K562 (cell line): Measurements from ENCODE around the gene DPH7. TPM values are rescaled to one million over a fixed set of nuclear protein-coding genes. Genes with fewer than 3 reads are reported as not detected.
A peak's percentile ranks its signal among the peaks of the same experiment; 100 is the strongest.

Experiments
- ATAC-seq: fragments of 200-7000 bp; cut with Tn5 transposase; 3 replicates; pipeline ENCODE4 v1.9.1; 2020; ENCODE audit warnings: moderate library complexity
- BruUV-seq: library from RNA; stranded (reverse); fragments of 400-500 nt; replicated peaks from 2 replicates; lab custom pipeline; 2021; lab: Mats Ljungman, UMichigan
- CTCF ChIA-PET: fragments of 300-600 bp; formaldehyde crosslinking; extraction: SDS; loops from one replicate; lab custom pipeline; 2021; ENCODE audit warnings: low intra/inter-chr PET ratio; lab: Yijun Ruan, JAX
- POLR2A ChIA-PET: fragments of 300-600, 350-650 bp; sonication (Branson Sonifier 250); formaldehyde crosslinking; extraction: SDS; loops from one replicate; lab custom pipeline; 2021; ENCODE audit warnings: antibody characterized with exemption, inconsistent platforms; lab: Yijun Ruan, JAX
- DNase-seq, 4 experiments: peaks; one replicate each; pipeline versions ENCODE4 v3.0.0 to v3.0.0-alpha.2; 2011 to 2018; ENCODE audit warnings: low spot score in 3 of 4, mixed read lengths in 3 of 4; ENCODE audit errors: extremely low read depth in 1 of 4
- FAIRE-seq: peaks from 2 replicates; lab custom pipeline; 2011; peaks lifted over from hg19 to GRCh38; lab: Jason Lieb, UNC
- H2AFZ ChIP-seq: 2 replicates; pipeline ENCODE4 v1.6.0; 2011; ENCODE audit warnings: low read depth, low read length, control low read depth, inconsistent platforms
- H3K27ac ChIP-seq: fragments of 200-600 bp; 3 replicates; pipeline ENCODE4 v1.8.0; 2011; ENCODE audit warnings: low read depth, mild to moderate bottlenecking, control low read depth, inconsistent platforms, low read length, moderate library complexity, mixed read lengths; ENCODE audit errors: extremely low read depth
- H3K27me3 ChIP-seq, 2 experiments: fragments of 300-600 bp in 1 of 2; 2 replicates in 1 of 2; 3 replicates in 1 of 2; pipeline versions ENCODE4 v1.6.0 to v1.8.0; 2011; ENCODE audit warnings: inconsistent platforms in 2 of 2, low read length in 2 of 2, mild to moderate bottlenecking in 1 of 2, mixed read lengths in 1 of 2, moderate library complexity in 1 of 2; ENCODE audit not compliant: control insufficient read depth in 2 of 2, insufficient read depth in 2 of 2
- H3K36me3 ChIP-seq: fragments of 300-600 bp; 3 replicates; pipeline ENCODE4 v1.8.0; 2011; ENCODE audit warnings: mild to moderate bottlenecking, low read length, inconsistent platforms; ENCODE audit not compliant: control insufficient read depth, insufficient read depth
- H3K4me1 ChIP-seq, 2 experiments: fragments of 200-600 bp in 1 of 2; replicated peaks in 1 of 2; 2 replicates in 1 of 2; 3 replicates in 1 of 2; pipeline versions ENCODE4 v1.5.1 to v1.8.0; 2011; ENCODE audit warnings: inconsistent platforms in 2 of 2, low read length in 2 of 2, mild to moderate bottlenecking in 1 of 2, mixed read lengths in 1 of 2, moderate library complexity in 1 of 2; ENCODE audit not compliant: control insufficient read depth in 2 of 2, insufficient read depth in 2 of 2
- H3K4me2 ChIP-seq: 2 replicates; pipeline ENCODE4 v1.6.1; 2011; ENCODE audit warnings: low read length, control low read depth, inconsistent platforms, mixed read lengths; ENCODE audit not compliant: insufficient read depth
- H3K4me3 ChIP-seq: fragments of 200-600 bp; sonication (generic), shearing (Covaris generic); 2 replicates; pipeline ENCODE4 v1.5.1; 2016; ENCODE audit warnings: control low read depth, inconsistent platforms
- H3K79me2 ChIP-seq: fragments of 200-600 bp; 3 replicates; pipeline ENCODE4 v1.8.0; 2011; ENCODE audit warnings: low read length, inconsistent platforms; ENCODE audit not compliant: control insufficient read depth, insufficient read depth
- H3K9ac ChIP-seq, 2 experiments: 2 replicates each; pipeline versions ENCODE4 v1.6.0 to v1.6.1; 2011; ENCODE audit warnings: low read depth in 2 of 2, low read length in 2 of 2, control low read depth in 1 of 2, inconsistent platforms in 1 of 2, mild to moderate bottlenecking in 1 of 2, mixed read lengths in 1 of 2; ENCODE audit not compliant: insufficient read depth in 1 of 2
- H3K9me1 ChIP-seq: one replicate; pipeline ENCODE4 v1.6.0; 2011; ENCODE audit warnings: inconsistent platforms, mild to moderate bottlenecking, low read length, moderate library complexity; ENCODE audit not compliant: control insufficient read depth, insufficient read depth
- H3K9me3 ChIP-seq: replicated peaks from 2 replicates; pipeline ENCODE4 v1.5.1; 2011; ENCODE audit warnings: low read depth, low read length, inconsistent platforms; ENCODE audit not compliant: control insufficient read depth, insufficient read depth
- H4K20me1 ChIP-seq: replicated peaks from 2 replicates; pipeline ENCODE4 v1.6.1; 2011; ENCODE audit warnings: low read length, inconsistent platforms, mixed read lengths; ENCODE audit not compliant: control insufficient read depth, insufficient read depth
- MYNN ChIP-seq, 2 experiments: sonication (generic); formaldehyde crosslinking in 1 of 2; IDR thresholded peaks; 2 replicates each; pipeline versions ENCODE4 v1.5.0 to v1.6.1; 2016 to 2020; ENCODE audit warnings: antibody characterized with exemption in 1 of 2, missing genetic modification reagents in 1 of 2
- POLR2AphosphoS5 ChIP-seq: IDR thresholded peaks from 2 replicates; pipeline ENCODE4 v1.6.1; 2011; ENCODE audit warnings: mild to moderate bottlenecking, low read depth, low read length, moderate library complexity; ENCODE audit not compliant: control insufficient read depth, insufficient read depth
- POLR2G ChIP-seq: fragments of 200-400 bp; formaldehyde crosslinking; IDR thresholded peaks from 2 replicates; pipeline ENCODE4 v1.6.1; 2017; ENCODE audit warnings: low read depth, mild to moderate bottlenecking, antibody characterized with exemption, low read length, moderate library complexity
- RAD21 ChIP-seq, 2 experiments: fragments of 250-450 bp in 1 of 2; fragments of 450-650 bp in 1 of 2; sonication (Bioruptor Pico) in 1 of 2; formaldehyde crosslinking in 1 of 2; IDR thresholded peaks in 1 of 2; conservative IDR thresholded peaks in 1 of 2; 2 replicates each; pipeline versions ENCODE4 v1.4.0 to v1.8.0; 2020 to 2022; ENCODE audit warnings: mild to moderate bottlenecking in 2 of 2, moderate library complexity in 1 of 2
- SMARCB1 ChIP-seq: IDR thresholded peaks from 2 replicates; pipeline ENCODE4 v1.6.1; 2011; ENCODE audit warnings: improper control_type of control experiment, low read depth; ENCODE audit not compliant: insufficient read length
- SMC3 ChIP-seq: conservative IDR thresholded peaks from 2 replicates; pipeline ENCODE4 v1.6.1; 2011; ENCODE audit warnings: low read depth, low read length, improper control_type of control experiment; ENCODE audit not compliant: insufficient read depth
- STAG1 ChIP-seq: sonication (generic); formaldehyde crosslinking; IDR thresholded peaks from 2 replicates; pipeline ENCODE4 v1.5.0; 2020; ENCODE audit warnings: missing genetic modification reagents, borderline replicate concordance
- ZNF668 ChIP-seq: fragments of 250-450 bp; sonication (Bioruptor Pico); IDR thresholded peaks from 2 replicates; pipeline ENCODE4 v1.8.0; 2022; ENCODE audit warnings: mild to moderate bottlenecking, inconsistent platforms
- WGBS: fragments of 100-300 bp; shearing (Covaris generic); methylation state at CpG from one replicate; pipeline ENCODE4 v1.1.6; 2016; ENCODE audit warnings: low coverage, mixed read lengths; ENCODE audit not compliant: insufficient coverage; ENCODE audit errors: missing lambda C conversion rate; 5-methylcytosine and 5-hydroxymethylcytosine counted together
- in situ Hi-C: fragments of 300-500 bp; cut with MboI; formaldehyde crosslinking; loops from 4 replicates; pipeline ENCODE4 v1.15.0; 2018; ENCODE audit warnings: inconsistent platforms, mixed read lengths
- intact Hi-C: fragments of 100-400 bp; cut with micrococcal nuclease; formaldehyde crosslinking; loops from 2 replicates; pipeline ENCODE4 v1.14.2; 2022
- polyA plus RNA-seq, 8 experiments: library from polyadenylated mRNA; depleted of rRNA in 4 of 8; stranded (reverse) in 5 of 8; unstranded in 3 of 8; fragments of >200 nt; fragmentation: Nextera tagmentation in 2 of 8; fragmentation: Illumina TruSeq in 1 of 8; extraction: Ambion mirVana in 2 of 8; extraction: Trizol in 1 of 8; gene quantifications; 2 replicates each; pipeline versions ENCODE4 v1.2.1 to v1.2.3, GENCODE V29; 2011 to 2014; ENCODE audit warnings: inconsistent platforms in 1 of 8, missing spikeins in 1 of 8
- total RNA-seq, 7 experiments: library from RNA; depleted of rRNA in 6 of 7; stranded (reverse); fragments of >200 nt in 6 of 7; fragmentation: Illumina TruSeq in 2 of 7; extraction: Trizol in 2 of 7; gene quantifications; 2 replicates each; pipeline versions ENCODE4 v1.2.1 to v1.2.3, GENCODE V29; 2011 to 2021; ENCODE audit warnings: low replicate concordance in 1 of 7
- TF ChIP-seq, protein P1 (sequence below), 3 experiments: IDR thresholded peaks in 2 of 3; conservative IDR thresholded peaks in 1 of 3; 2 replicates each; pipeline ENCODE4 v1.5.1; 2011 to 2012; ENCODE audit warnings: low read length in 3 of 3, mild to moderate bottlenecking in 3 of 3, control low read depth in 2 of 3, improper control_type of control experiment in 1 of 3, inconsistent platforms in 1 of 3, low read depth in 1 of 3, mixed read lengths in 1 of 3, moderate library complexity in 1 of 3; ENCODE audit not compliant: insufficient read depth in 2 of 3
- TF ChIP-seq, protein P2 (sequence below): sonication (generic); formaldehyde crosslinking; IDR thresholded peaks from 2 replicates; pipeline ENCODE4 v1.8.0; 2022; ENCODE audit warnings: missing genetic modification reagents, mild to moderate bottlenecking, moderate library complexity, borderline replicate concordance
- TF ChIP-seq, protein P3 (sequence below): fragments of 450-650 bp; formaldehyde crosslinking; IDR thresholded peaks from 2 replicates; pipeline ENCODE4 v1.4.0; 2020; ENCODE audit warnings: mild to moderate bottlenecking, moderate library complexity
- TF ChIP-seq, protein P4 (sequence below): fragments of 250-450 bp; sonication (Bioruptor Pico); IDR thresholded peaks from 2 replicates; pipeline ENCODE4 v1.4.0; 2020; ENCODE audit warnings: mild to moderate bottlenecking

The DPH7 gene
- total and polyA plus RNA-seq, 9 of the 15 experiments (the other 6 are each of a cell fraction or from before 2014, with no cell fraction given): 13.9 to 68.6 (median 41.3) TPM

DNA sequence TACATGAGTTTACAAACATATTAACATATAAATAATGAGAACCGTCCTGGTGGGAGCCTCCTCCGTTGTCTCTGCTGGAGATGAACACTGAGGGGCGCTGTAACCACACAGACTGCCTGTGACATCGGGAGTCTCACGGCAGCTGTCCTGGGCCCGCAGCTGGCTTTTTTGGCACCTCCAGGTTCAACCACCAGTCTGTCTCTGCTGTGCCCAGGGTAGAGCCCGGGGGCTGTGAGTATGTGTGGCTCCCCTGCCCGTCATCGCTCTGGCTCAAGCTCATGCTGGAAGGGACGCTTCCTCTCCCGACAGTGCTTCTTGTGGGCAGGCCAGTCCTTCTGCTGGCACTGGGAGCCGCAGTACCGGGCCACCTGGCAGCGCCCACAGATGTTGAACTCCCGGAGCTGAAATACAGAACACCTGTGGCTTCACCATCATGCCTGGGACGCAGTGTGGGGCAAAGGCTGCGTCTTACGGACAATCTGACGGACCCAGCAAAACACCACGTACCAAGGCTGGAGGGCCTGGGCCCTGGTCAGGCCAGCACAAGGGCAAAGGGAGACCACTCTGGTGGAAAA lies 3.6 kb upstream of the DPH7 start:
- Histone ChIP-seq H4K20me1 (peaks cover 4% of the 10 kb centered on the region; the same call in 1 of the 2 replicates), H3K9ac (peak overlapping the region in 1 of 2 experiments; percentile 28; a peak in 1 of 4 replicates), H3K4me1 (peaks cover 5 to 59% of the 10 kb centered on the region in 2 experiments), H3K9me3 (no peaks in the 10 kb centered on the region), H3K36me3 (peaks cover 75% of the 10 kb centered on the region; the same call in 2 of the 3 replicates), H2AFZ (no peak overlapping the region), H3K4me2 (no peak overlapping the region), H3K9me1 (peaks cover 8% of the 10 kb centered on the region), H3K27me3 (no peaks in the 10 kb centered on the region), H3K79me2 (peaks cover 16% of the 10 kb centered on the region), H3K4me3 (no peak overlapping the region), H3K27ac (no peak overlapping the region; the same call in 2 of the 3 replicates)
- peak; percentile 12; the same call in 1 of the 3 replicates for ATAC-seq
- ChIA-PET POLR2A (interaction anchor here (0.6 to 1.2 kb wide), 2 partner anchors 8 to 94 kb away, joined by 3 to 4 read pairs; partner anchors contain the start of gene ZMYND19), CTCF (interaction anchor here (0.8 to 1.2 kb wide), 2 partner anchors 29 to 190 kb away, joined by 3 read pairs; no protein-coding TSS in a partner anchor)
- DNase-seq: peak in 2 of 4 experiments; percentile 30 to 55
- in situ Hi-C loops (no loop called here), intact Hi-C loops (loop anchor here (10.0 kb wide), 1 partner anchor 92 kb away; no protein-coding TSS in a partner anchor)
- FAIRE-seq: peak; percentile 65
- WGBS: 82% methylated on average over 17 of the region's 20 CpGs
- BruUV-seq: no TSS peak
- TF ChIP-seq POLR2AphosphoS5 (peak; percentile 12; the same call in 1 of the 2 replicates), SMARCB1 (no peak), MYNN (IDR thresholded peaks at IDR 0.05) (peak; percentile 41; the same call in 1 of the 2 replicates), MYNN (CRISPR knock-in tag; IDR thresholded peaks at IDR 0.05) (no peak), STAG1 (CRISPR knock-in tag) (peak; percentile 59; the same call in 1 of the 2 replicates), SMC3 (peak; percentile 29; the same call in 1 of the 2 replicates), RAD21 (CRISPR knock-in tag; conservative IDR thresholded peaks at IDR 0.05 in 1 of 2, IDR thresholded peaks at IDR 0.05 in 1 of 2) (peak; percentile 31 to 56), ZNF668 (CRISPR knock-in tag) (no peak), POLR2G (peak; percentile 47)
- TF ChIP-seq, protein P1, sequence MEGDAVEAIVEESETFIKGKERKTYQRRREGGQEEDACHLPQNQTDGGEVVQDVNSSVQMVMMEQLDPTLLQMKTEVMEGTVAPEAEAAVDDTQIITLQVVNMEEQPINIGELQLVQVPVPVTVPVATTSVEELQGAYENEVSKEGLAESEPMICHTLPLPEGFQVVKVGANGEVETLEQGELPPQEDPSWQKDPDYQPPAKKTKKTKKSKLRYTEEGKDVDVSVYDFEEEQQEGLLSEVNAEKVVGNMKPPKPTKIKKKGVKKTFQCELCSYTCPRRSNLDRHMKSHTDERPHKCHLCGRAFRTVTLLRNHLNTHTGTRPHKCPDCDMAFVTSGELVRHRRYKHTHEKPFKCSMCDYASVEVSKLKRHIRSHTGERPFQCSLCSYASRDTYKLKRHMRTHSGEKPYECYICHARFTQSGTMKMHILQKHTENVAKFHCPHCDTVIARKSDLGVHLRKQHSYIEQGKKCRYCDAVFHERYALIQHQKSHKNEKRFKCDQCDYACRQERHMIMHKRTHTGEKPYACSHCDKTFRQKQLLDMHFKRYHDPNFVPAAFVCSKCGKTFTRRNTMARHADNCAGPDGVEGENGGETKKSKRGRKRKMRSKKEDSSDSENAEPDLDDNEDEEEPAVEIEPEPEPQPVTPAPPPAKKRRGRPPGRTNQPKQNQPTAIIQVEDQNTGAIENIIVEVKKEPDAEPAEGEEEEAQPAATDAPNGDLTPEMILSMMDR (IDR thresholded peaks at IDR 0.05 in 2 of 3, conservative IDR thresholded peaks at IDR 0.05 in 1 of 3; ENCODE audit: insufficient read depth in 2 of 3, low read depth in 1 of 3, low read length in 3 of 3): peak; percentile 66 to 74 (median 70)
- TF ChIP-seq, protein P2, sequence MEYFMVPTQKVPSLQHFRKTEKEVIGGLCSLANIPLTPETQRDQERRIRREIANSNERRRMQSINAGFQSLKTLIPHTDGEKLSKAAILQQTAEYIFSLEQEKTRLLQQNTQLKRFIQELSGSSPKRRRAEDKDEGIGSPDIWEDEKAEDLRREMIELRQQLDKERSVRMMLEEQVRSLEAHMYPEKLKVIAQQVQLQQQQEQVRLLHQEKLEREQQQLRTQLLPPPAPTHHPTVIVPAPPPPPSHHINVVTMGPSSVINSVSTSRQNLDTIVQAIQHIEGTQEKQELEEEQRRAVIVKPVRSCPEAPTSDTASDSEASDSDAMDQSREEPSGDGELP (CRISPR knock-in tag): peak; percentile 40; the same call in 1 of the 2 replicates
- TF ChIP-seq, protein P3, sequence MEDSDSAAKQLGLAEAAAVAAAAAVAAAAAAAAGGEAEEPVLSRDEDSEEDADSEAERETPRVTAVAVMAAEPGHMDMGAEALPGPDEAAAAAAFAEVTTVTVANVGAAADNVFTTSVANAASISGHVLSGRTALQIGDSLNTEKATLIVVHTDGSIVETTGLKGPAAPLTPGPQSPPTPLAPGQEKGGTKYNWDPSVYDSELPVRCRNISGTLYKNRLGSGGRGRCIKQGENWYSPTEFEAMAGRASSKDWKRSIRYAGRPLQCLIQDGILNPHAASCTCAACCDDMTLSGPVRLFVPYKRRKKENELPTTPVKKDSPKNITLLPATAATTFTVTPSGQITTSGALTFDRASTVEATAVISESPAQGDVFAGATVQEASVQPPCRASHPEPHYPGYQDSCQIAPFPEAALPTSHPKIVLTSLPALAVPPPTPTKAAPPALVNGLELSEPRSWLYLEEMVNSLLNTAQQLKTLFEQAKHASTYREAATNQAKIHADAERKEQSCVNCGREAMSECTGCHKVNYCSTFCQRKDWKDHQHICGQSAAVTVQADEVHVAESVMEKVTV: peak; percentile 40; the same call in 1 of the 2 replicates
- TF ChIP-seq, protein P4, sequence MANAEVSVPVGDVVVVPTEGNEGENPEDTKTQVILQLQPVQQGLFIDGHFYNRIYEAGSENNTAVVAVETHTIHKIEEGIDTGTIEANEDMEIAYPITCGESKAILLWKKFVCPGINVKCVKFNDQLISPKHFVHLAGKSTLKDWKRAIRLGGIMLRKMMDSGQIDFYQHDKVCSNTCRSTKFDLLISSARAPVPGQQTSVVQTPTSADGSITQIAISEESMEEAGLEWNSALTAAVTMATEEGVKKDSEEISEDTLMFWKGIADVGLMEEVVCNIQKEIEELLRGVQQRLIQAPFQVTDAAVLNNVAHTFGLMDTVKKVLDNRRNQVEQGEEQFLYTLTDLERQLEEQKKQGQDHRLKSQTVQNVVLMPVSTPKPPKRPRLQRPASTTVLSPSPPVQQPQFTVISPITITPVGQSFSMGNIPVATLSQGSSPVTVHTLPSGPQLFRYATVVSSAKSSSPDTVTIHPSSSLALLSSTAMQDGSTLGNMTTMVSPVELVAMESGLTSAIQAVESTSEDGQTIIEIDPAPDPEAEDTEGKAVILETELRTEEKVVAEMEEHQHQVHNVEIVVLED (CRISPR knock-in tag): no peak
